HFFc6 (cell line): ENCODE data around the gene RTN4. TPM values are rescaled to one million over a fixed set of nuclear protein-coding genes. Genes with fewer than 3 reads are reported as not detected.

Experiments used
- DNase-seq: peaks from one replicate; pipeline ENCODE4 v3.0.0-alpha.2; 2018
- H3K27ac Mint-ChIP-seq: 2 replicates; pipeline ENCODE4 v1.8.0; 2020; ENCODE audit warnings: mild to moderate bottlenecking, mixed read lengths
- H3K27me3 Mint-ChIP-seq: 2 replicates; pipeline ENCODE4 v1.8.0; 2021; ENCODE audit warnings: mild to moderate bottlenecking, moderate library complexity, mixed read lengths; ENCODE audit not compliant: insufficient read depth
- H3K36me3 Mint-ChIP-seq: 2 replicates; pipeline ENCODE4 v1.8.0; 2021; ENCODE audit warnings: low read depth, mixed read lengths
- H3K4me1 Mint-ChIP-seq: 2 replicates; pipeline ENCODE4 v1.8.0; 2020; ENCODE audit warnings: low read depth, mixed read lengths
- H3K4me3 Mint-ChIP-seq: 2 replicates; pipeline ENCODE4 v1.8.0; 2020; ENCODE audit warnings: mild to moderate bottlenecking, moderate library complexity, mixed read lengths
- H3K9me3 Mint-ChIP-seq: 2 replicates; pipeline ENCODE4 v1.8.0; 2020; ENCODE audit warnings: mild to moderate bottlenecking, mixed read lengths
- CTCF ChIP-seq: fragments of 200-600 bp; sonication (generic); IDR thresholded peaks from 2 replicates; pipeline ENCODE4 v1.5.0; 2021; ENCODE audit warnings: antibody characterized with exemption, mild to moderate bottlenecking
- total RNA-seq, 6 experiments: library from RNA; stranded (reverse); fragmentation: NEBNext Ultra II Directional; extraction: Animal tissue kit (Norgen Biotek cat#: 25700); gene quantifications; 2 replicates in 1 of 6; 3 replicates in 5 of 6; pipeline ENCODE4 v1.2.3, GENCODE V29; 2021

The RTN4 gene
- total RNA-seq, 6 experiments from 2014 or later = 820 to 1,001 (median 831) TPM

- no peaks in the 10 kb centered on the region; the same call in 1 of the 2 replicates for H3K36me3 Mint-ChIP-seq
- no peak overlapping the region for H3K4me3 Mint-ChIP-seq
- no peak overlapping the region for H3K27ac Mint-ChIP-seq
- H3K4me1 Mint-ChIP-seq = no peaks in the 10 kb centered on the region
- TF ChIP-seq CTCF = no peak
- no peaks in the 10 kb centered on the region for H3K9me3 Mint-ChIP-seq
- H3K27me3 Mint-ChIP-seq = no peaks in the 10 kb centered on the region; the same call in 1 of the 2 replicates
- no peak for DNase-seq
Observed at GRCh38 chr2:55063226-55063625, 13.0 kb upstream of the RTN4 start.

- H3K4me1 Mint-ChIP-seq = no peaks in the 10 kb centered on the region
Observed at GRCh38 chr2:55062754-55063153, 12.5 kb upstream of the RTN4 start.

GRCh38 chr2:55061523-55062344, 11.5 kb upstream of the RTN4 start:
- Mint-ChIP-seq H3K36me3 (no peaks in the 10 kb centered on the region; the same call in 1 of the 2 replicates), H3K4me1 (no peaks in the 10 kb centered on the region), H3K27me3 (no peaks in the 10 kb centered on the region; the same call in 1 of the 2 replicates), H3K4me3 (no peak overlapping the region), H3K27ac (no peak overlapping the region), H3K9me3 (no peaks in the 10 kb centered on the region)
- no peak for DNase-seq
- no peak for TF ChIP-seq CTCF

More at GRCh38 chr2:55062754-55063153, 12.5 kb upstream of the RTN4 start:
- no peak for DNase-seq
- Mint-ChIP-seq H3K27ac (no peak overlapping the region), H3K4me3 (no peak overlapping the region), H3K9me3 (no peaks in the 10 kb centered on the region), H3K36me3 (no peaks in the 10 kb centered on the region; the same call in 1 of the 2 replicates), H3K27me3 (no peaks in the 10 kb centered on the region; the same call in 1 of the 2 replicates)
- TF ChIP-seq CTCF = no peak

- peaks cover 3% of the 10 kb centered on the region; the same call in 1 of the 2 replicates for H3K36me3 Mint-ChIP-seq
- H3K27ac Mint-ChIP-seq = no peak overlapping the region
- H3K4me1 Mint-ChIP-seq = peaks cover 5% of the 10 kb centered on the region; the same call in 1 of the 2 replicates
- TF ChIP-seq CTCF = no peak
- DNase-seq = no peak
- no peak overlapping the region for H3K4me3 Mint-ChIP-seq
- no peaks in the 10 kb centered on the region for H3K9me3 Mint-ChIP-seq
- H3K27me3 Mint-ChIP-seq = no peaks in the 10 kb centered on the region; the same call in 1 of the 2 replicates
Observed at GRCh38 chr2:55059793-55060192, 9.5 kb upstream of the RTN4 start.

GRCh38 chr2:55057474-55057873, 7.2 kb upstream of the RTN4 start:
- peaks cover 6% of the 10 kb centered on the region for H3K36me3 Mint-ChIP-seq
- DNase-seq = no peak
- H3K4me3 Mint-ChIP-seq = no peak overlapping the region
- H3K27ac Mint-ChIP-seq = no peak overlapping the region
- no peak for TF ChIP-seq CTCF
- peaks cover 3% of the 10 kb centered on the region for H3K9me3 Mint-ChIP-seq
- no peaks in the 10 kb centered on the region for H3K27me3 Mint-ChIP-seq
- peaks cover 10% of the 10 kb centered on the region for H3K4me1 Mint-ChIP-seq
